A549 (cell line): Measurements from ENCODE around the gene SMIM21.

Experiments
- MAZ ChIP-seq: fragments of 150-350 bp; IDR thresholded peaks from 2 replicates; pipeline ENCODE4 v1.6.1; 2014; ENCODE audit warnings: antibody characterized with exemption, low read depth, low read length, borderline replicate concordance
- RFX5 ChIP-seq: fragments of 450-650 bp; IDR thresholded peaks from 2 replicates; pipeline ENCODE4 v1.7.1; 2014; ENCODE audit warnings: antibody characterized with exemption, mild to moderate bottlenecking, moderate library complexity
- TF ChIP-seq, protein P1 (sequence below): fragments of >200 bp; sonication (Bioruptor Twin); formaldehyde crosslinking; IDR thresholded peaks from 3 replicates; pipeline ENCODE4 v1.5.1; 2016

DNA sequence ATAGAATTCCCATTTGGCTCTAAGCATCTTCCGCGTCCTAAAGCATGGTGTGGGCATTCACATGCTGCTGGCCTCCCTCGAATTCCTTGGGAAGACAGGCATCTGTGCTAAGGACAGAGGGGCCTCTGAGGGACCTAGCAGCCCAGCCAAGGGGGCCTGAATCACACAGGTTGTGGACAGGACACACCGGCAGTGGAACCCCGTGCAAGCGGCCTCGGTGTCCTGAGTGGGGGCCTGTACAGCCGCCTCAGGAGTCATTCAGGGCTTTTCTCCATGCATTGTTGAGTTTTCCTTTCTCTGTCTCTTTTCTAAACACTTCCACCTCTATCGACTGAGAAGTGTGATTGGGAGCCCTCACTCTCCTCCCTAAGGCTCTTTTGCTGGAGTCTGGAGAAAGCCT, 44.3 kb upstream of the SMIM21 start:
- TF ChIP-seq, protein P1, sequence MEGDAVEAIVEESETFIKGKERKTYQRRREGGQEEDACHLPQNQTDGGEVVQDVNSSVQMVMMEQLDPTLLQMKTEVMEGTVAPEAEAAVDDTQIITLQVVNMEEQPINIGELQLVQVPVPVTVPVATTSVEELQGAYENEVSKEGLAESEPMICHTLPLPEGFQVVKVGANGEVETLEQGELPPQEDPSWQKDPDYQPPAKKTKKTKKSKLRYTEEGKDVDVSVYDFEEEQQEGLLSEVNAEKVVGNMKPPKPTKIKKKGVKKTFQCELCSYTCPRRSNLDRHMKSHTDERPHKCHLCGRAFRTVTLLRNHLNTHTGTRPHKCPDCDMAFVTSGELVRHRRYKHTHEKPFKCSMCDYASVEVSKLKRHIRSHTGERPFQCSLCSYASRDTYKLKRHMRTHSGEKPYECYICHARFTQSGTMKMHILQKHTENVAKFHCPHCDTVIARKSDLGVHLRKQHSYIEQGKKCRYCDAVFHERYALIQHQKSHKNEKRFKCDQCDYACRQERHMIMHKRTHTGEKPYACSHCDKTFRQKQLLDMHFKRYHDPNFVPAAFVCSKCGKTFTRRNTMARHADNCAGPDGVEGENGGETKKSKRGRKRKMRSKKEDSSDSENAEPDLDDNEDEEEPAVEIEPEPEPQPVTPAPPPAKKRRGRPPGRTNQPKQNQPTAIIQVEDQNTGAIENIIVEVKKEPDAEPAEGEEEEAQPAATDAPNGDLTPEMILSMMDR = no peak
- TF ChIP-seq RFX5 (no peak), MAZ (no peak)
